AG04449 (cell line): ENCODE results near the gene RHOF.

Experiments
- CTCF ChIA-PET: fragments of 350-600 bp; formaldehyde crosslinking; extraction: SDS; loops from one replicate; lab custom pipeline; 2021; ENCODE audit warnings: antibody characterized with exemption; lab: Yijun Ruan, JAX
- POLR2A ChIA-PET: fragments of 400-600, 350-600 bp; formaldehyde crosslinking; extraction: SDS; loops from one replicate; lab custom pipeline; 2020; ENCODE audit warnings: antibody characterized with exemption, inconsistent platforms; lab: Yijun Ruan, JAX
- DNase-seq: peaks from one replicate; pipeline ENCODE4 v3.0.0-alpha.2; 2010; ENCODE audit warnings: low read depth, low spot score
- H3K4me3 ChIP-seq: 2 replicates; pipeline ENCODE4 v1.5.1; 2011; ENCODE audit warnings: low read depth, mild to moderate bottlenecking, control low read depth, low read length
- CTCF ChIP-seq: IDR thresholded peaks from one replicate; pipeline ENCODE4 v1.5.1; 2011; ENCODE audit warnings: mild to moderate bottlenecking, moderate library complexity, low read length, control low read depth, inconsistent platforms; ENCODE audit not compliant: insufficient read depth; ENCODE audit errors: missing control alignments

Gene RHOF

GRCh38 chr12:121828306-121828705 lies 34.8 kb upstream of the RHOF start:
- no peak overlapping the region for H3K4me3 ChIP-seq
- no peak for TF ChIP-seq CTCF
- POLR2A ChIA-PET = no interaction called here
- DNase-seq = no peak
- CTCF ChIA-PET = interaction anchor here (0.9 to 7.4 kb wide), 5 partner anchors 10 to 61 kb away, joined by 4 to 61 read pairs (median 33); partner anchors contain the start of gene RHOF

GRCh38 chr12:121827351-121828099 lies 34.0 kb upstream of the RHOF start:
- POLR2A ChIA-PET = no interaction called here

GRCh38 chr12:121826318-121827150 lies 33.0 kb upstream of the RHOF start:
- no peak for TF ChIP-seq CTCF
- ChIA-PET POLR2A (no interaction called here), CTCF (interaction anchor here (1.1 to 7.4 kb wide), 5 partner anchors 12 to 63 kb away, joined by 3 to 61 read pairs (median 33); partner anchors contain the start of gene RHOF)
- H3K4me3 ChIP-seq = no peak overlapping the region
- no peak for DNase-seq

More at GRCh38 chr12:121827351-121828099, 34.0 kb upstream of the RHOF start:
- no peak for TF ChIP-seq CTCF
- no peak for DNase-seq
- no peak overlapping the region for H3K4me3 ChIP-seq
- CTCF ChIA-PET = interaction anchor here (0.9 to 7.4 kb wide), 5 partner anchors 11 to 62 kb away, joined by 4 to 61 read pairs (median 33); partner anchors contain the start of gene RHOF

GRCh38 chr12:121825041-121825523 lies 31.6 kb upstream of the RHOF start:
- H3K4me3 ChIP-seq = no peak overlapping the region
- CTCF ChIA-PET = interaction anchor here (1.6 to 7.4 kb wide), 4 partner anchors 13 to 30 kb away, joined by 3 to 61 read pairs (median 44); partner anchors contain the start of gene RHOF
- TF ChIP-seq CTCF = no peak
- POLR2A ChIA-PET = no interaction called here
- DNase-seq = no peak

- ChIA-PET POLR2A (interaction anchor here (0.7 kb wide), 1 partner anchor 22 kb away, joined by 4 read pairs; no protein-coding TSS in a partner anchor), CTCF (interaction anchor here (0.9 to 7.4 kb wide), 5 partner anchors 12 to 38 kb away, joined by 3 to 61 read pairs (median 33); partner anchors contain the start of gene RHOF)
- no peak overlapping the region for H3K4me3 ChIP-seq
- DNase-seq = no peak
- TF ChIP-seq CTCF = no peak
Observed at GRCh38 chr12:121823727-121824115, 30.2 kb upstream of the RHOF start.
